Non-pigmented ciliary epithelial cell (primary cell): ENCODE measurements around the gene MVB12B.

ENCODE experiments used
- DNase-seq: peaks from one replicate; pipeline ENCODE4 v3.0.0-alpha.2; 2010; ENCODE audit warnings: low read depth

MVB12B gene

DNA sequence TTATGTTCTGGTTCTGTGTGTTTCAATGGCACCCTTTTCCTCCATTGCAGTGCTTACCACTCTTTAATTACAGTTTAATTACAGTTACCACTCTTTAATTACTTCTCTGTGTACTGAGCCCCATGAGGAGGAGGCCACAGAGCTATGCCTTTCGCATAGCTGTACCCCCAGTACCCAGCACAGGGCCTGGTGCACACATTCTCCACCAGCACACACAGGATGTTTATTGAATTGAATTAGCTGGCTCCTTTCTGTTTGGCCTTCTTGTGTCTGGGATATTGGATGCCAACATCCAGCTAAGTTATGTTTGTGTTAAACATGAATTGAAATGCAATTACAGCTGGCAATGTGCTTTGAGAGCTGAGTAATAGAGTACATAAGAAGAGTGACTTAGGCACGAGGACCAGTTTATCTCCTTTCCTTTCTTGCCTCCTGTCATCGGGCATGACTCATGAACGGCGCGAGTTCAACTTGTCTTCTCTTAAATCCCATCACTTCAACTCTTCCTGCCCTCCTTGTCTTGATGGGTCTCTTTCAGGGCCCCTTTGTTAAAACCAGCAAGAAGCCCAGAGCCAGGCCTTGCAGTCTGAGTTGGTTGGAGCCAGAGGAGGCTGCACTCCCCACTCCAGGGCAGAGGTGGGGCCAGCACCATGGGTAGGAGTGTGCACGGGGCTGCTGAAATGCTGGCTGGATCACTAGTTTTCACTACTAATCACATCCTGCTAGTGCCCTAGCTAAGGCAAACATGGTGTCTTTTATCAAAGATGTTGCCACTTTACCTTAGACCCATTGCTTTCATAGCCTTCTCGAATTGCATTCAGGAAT is 37.4 kb downstream of the MVB12B start:
- no peak for DNase-seq

- no peak for DNase-seq
These were observed 39.2 kb downstream of the MVB12B start for GRCh38 chr9:126365780-126366179.

GRCh38 chr9:126366366-126367011 is 39.9 kb downstream of the MVB12B start:
- no peak for DNase-seq

GRCh38 chr9:126367139-126367538 is 40.5 kb downstream of the MVB12B start:
- DNase-seq, result no peak

GRCh38 chr9:126367616-126368015 is 41.0 kb downstream of the MVB12B start:
- DNase-seq, result no peak

DNA sequence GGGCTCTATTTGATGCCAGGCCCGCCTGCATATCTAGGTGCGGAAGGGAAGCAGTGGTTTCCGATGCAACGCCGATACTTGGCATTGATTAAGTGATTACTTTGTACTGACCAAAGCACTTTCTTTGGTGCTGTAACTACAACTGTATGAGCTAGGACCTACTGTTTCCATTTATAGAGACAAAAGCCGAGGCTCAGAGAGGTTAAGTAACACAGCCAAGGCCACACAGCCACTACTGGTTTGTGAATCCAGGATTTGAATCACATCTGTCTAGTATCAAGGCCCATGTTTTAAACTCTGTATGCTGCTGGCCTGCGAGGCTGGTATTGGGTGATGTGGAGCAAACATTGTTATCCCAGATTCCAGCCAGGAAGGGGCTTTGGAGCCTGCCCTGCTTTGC is 41.4 kb downstream of the MVB12B start:
- no peak for DNase-seq

GRCh38 chr9:126371007-126371870 is 44.6 kb downstream of the MVB12B start:
- no peak for DNase-seq

DNA sequence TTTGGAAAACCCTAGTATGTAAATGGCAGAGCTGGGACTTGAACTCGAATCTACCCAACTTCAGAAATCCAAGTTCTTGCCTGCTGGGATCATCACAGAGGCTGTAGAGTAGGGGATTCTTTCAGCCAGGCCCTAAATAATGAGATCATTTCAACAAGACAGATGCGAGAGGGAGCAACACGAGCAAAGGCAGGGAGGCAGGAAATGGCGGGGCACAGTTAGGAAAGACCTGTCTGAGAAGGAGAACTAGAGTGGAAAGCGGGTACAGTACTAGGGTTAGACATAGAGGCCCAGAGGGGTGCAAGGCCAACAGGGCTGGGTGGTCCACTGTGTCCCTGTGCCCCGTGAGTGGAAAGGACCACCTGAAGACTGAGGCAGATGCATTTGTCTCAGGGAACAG is 46.1 kb downstream of the MVB12B start:
- no peak for DNase-seq

DNA sequence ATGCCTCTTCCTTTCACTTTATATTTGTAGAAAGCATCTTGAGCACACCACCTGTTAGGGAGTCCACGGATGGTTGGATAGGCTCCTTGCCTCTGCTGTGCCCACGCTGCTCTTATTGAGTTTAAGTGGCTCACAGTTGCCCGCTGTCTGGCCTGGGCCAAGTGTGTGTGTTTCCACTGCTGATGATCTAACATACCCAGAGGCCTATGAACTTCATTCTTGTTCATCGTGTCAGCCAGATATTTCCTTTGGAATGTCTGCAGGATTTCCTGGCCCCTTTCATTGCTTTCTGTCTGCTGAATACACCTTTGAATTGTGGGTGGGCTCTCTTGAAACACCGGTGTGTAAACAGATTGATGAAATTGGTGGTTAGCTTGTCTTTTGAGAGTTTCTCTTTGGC is 46.6 kb downstream of the MVB12B start:
- DNase-seq, result no peak

- DNase-seq, result no peak
These were observed 47.7 kb downstream of the MVB12B start for GRCh38 chr9:126374366-126374781.

DNA sequence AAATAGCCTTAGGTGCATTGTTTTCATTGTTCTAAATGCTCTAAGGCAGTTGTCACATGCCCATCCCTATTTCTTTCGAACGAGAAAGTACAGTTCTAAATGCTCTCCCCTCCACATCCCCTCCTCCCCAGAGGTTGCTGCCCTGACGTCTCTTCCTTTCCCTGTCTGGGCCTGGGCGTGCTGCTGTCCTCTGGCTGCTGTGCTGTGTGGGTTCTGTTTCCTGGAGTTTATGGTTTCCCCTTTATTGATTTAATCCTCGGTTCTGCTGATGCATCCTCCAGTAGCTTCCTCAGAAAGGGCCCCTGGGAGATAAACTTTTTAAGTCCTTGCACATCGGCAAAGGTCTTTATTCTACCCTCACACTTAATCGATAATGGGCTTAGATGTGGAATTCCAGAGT is 48.8 kb downstream of the MVB12B start:
- no peak for DNase-seq

- no peak for DNase-seq
These were observed 49.9 kb downstream of the MVB12B start for GRCh38 chr9:126376311-126377175.

GRCh38 chr9:126377176-126377509 is 50.5 kb downstream of the MVB12B start:
- no peak for DNase-seq

DNA sequence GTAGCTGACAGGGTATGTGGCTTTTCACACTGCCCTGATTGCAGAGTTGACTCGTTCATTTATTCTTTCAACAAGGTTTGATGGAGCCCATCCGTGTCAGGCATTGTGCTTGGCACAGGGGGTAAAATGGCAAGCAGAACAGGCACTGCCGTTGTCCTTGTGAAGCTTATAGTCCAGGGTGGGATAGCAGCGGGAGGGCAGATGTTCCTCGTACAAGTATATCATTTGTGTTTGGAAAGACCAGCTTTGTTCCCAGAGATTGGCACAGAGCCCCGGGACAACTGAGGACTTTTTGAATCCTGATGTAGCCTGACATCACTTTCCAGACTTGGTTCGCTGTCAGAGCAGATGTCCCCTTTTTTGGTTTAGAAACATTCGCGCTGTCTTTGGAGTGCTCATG is 50.9 kb downstream of the MVB12B start:
- DNase-seq, result no peak

DNA sequence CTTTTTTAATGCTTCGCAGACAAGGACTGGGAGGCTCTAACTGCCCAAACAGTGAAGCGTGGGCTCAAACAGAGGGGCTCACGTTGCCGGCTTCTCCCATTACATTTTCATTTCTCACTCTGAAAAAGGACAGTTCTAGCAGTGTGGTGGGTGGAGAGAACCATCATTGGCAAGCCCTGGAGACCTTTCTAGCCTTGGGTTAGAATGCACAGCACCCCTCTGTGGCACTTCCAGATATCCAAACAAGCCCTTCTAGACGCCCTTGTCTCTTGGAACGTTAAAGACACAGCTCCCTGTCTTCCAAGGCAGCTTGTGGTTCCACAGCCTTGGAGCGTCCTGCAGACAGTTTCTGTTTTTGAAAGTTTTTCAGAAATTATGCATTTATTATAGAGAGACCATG is 52.1 kb downstream of the MVB12B start:
- DNase-seq, result no peak

- no peak for DNase-seq
These were observed 53.2 kb downstream of the MVB12B start for GRCh38 chr9:126379661-126380360.

- DNase-seq, result no peak
These were observed 53.8 kb downstream of the MVB12B start for GRCh38 chr9:126380447-126380846.

GRCh38 chr9:126381195-126381594 is 54.6 kb downstream of the MVB12B start:
- DNase-seq, result no peak

DNA sequence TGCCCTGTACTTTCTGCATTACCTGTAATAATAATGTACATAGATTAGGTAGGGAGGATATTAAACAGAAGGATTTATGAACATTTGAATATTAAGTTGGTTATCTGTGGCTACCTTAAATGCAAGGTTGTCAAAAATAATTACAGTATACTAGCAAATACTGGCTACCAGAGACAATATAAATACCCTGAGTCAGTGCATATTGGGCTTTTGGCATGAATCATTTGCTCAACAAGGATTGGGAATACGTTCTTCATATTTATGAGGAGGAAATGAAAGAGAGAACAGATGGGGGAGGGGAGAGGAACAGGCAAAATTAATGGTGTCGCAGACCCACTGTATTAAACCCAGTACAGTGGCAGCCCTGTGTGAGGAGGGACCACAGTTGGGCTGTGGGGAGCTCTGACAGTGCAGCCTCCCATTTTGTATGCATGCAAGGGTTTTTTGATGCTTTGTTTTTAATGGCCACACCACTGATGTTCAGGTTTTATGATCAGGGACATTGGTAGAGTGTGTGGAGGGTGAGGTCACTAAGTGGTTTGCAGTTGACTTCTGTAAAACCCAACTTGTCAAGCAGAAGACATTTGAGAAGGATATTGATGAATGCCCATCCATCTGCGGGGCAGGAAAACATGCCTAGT is 56.9 kb downstream of the MVB12B start:
- no peak for DNase-seq

GRCh38 chr9:126384926-126385325 is 58.3 kb downstream of the MVB12B start:
- no peak for DNase-seq

DNA sequence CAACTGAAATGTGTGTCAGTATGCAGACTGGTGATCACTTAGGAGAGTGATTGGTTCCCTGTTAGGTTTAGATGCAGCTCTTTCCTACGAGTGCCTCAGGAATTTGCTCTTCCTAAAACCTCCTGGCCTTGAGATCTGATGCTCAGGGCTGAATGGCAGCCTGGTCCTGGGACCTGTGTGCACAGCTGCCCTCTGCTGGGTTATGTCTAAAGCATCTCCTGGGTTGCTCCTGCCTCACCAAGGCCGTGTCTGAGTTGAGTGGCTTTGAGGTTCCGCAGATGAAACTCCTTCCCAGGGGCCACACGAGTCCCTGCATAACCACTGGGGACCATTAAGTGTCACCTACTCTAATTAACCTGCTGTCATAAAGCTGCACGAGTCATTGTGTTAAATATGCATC is 59.5 kb downstream of the MVB12B start:
- DNase-seq, result no peak
